K562 (cell line): ENCODE data around the gene MAST4. TPM values are rescaled to one million over a fixed set of nuclear protein-coding genes. Genes with fewer than 3 reads are reported as not detected.

ENCODE experiments used
- ATAC-seq: fragments of 200-7000 bp; cut with Tn5 transposase; 3 replicates; pipeline ENCODE4 v1.9.1; 2020; ENCODE audit warnings: moderate library complexity
- BruUV-seq: library from RNA; stranded (reverse); fragments of 400-500 nt; replicated peaks from 2 replicates; lab custom pipeline; 2021; lab: Mats Ljungman, UMichigan
- CTCF ChIA-PET: fragments of 300-600 bp; formaldehyde crosslinking; extraction: SDS; loops from one replicate; lab custom pipeline; 2021; ENCODE audit warnings: low intra/inter-chr PET ratio; lab: Yijun Ruan, JAX
- POLR2A ChIA-PET: fragments of 300-600, 350-650 bp; sonication (Branson Sonifier 250); formaldehyde crosslinking; extraction: SDS; loops from one replicate; lab custom pipeline; 2021; ENCODE audit warnings: antibody characterized with exemption, inconsistent platforms; lab: Yijun Ruan, JAX
- DNase-seq, 4 experiments: peaks; one replicate each; pipeline versions ENCODE4 v3.0.0 to v3.0.0-alpha.2; 2011 to 2018; ENCODE audit warnings: low spot score in 3 of 4, mixed read lengths in 3 of 4; ENCODE audit errors: extremely low read depth in 1 of 4
- FAIRE-seq: peaks from 2 replicates; lab custom pipeline; 2011; peaks lifted over from hg19 to GRCh38; lab: Jason Lieb, UNC
- H2AFZ ChIP-seq: 2 replicates; pipeline ENCODE4 v1.6.0; 2011; ENCODE audit warnings: low read depth, low read length, control low read depth, inconsistent platforms
- H3K27ac ChIP-seq: fragments of 200-600 bp; 3 replicates; pipeline ENCODE4 v1.8.0; 2011; ENCODE audit warnings: low read depth, mild to moderate bottlenecking, control low read depth, inconsistent platforms, low read length, moderate library complexity, mixed read lengths; ENCODE audit errors: extremely low read depth
- H3K27me3 ChIP-seq, 2 experiments: fragments of 300-600 bp in 1 of 2; 2 replicates in 1 of 2; 3 replicates in 1 of 2; pipeline versions ENCODE4 v1.6.0 to v1.8.0; 2011; ENCODE audit warnings: inconsistent platforms in 2 of 2, low read length in 2 of 2, mild to moderate bottlenecking in 1 of 2, mixed read lengths in 1 of 2, moderate library complexity in 1 of 2; ENCODE audit not compliant: control insufficient read depth in 2 of 2, insufficient read depth in 2 of 2
- H3K36me3 ChIP-seq: fragments of 300-600 bp; 3 replicates; pipeline ENCODE4 v1.8.0; 2011; ENCODE audit warnings: mild to moderate bottlenecking, low read length, inconsistent platforms; ENCODE audit not compliant: control insufficient read depth, insufficient read depth
- H3K4me1 ChIP-seq, 2 experiments: fragments of 200-600 bp in 1 of 2; replicated peaks in 1 of 2; 2 replicates in 1 of 2; 3 replicates in 1 of 2; pipeline versions ENCODE4 v1.5.1 to v1.8.0; 2011; ENCODE audit warnings: inconsistent platforms in 2 of 2, low read length in 2 of 2, mild to moderate bottlenecking in 1 of 2, mixed read lengths in 1 of 2, moderate library complexity in 1 of 2; ENCODE audit not compliant: control insufficient read depth in 2 of 2, insufficient read depth in 2 of 2
- H3K4me2 ChIP-seq: 2 replicates; pipeline ENCODE4 v1.6.1; 2011; ENCODE audit warnings: low read length, control low read depth, inconsistent platforms, mixed read lengths; ENCODE audit not compliant: insufficient read depth
- H3K4me3 ChIP-seq: fragments of 200-600 bp; sonication (generic), shearing (Covaris generic); 2 replicates; pipeline ENCODE4 v1.5.1; 2016; ENCODE audit warnings: control low read depth, inconsistent platforms
- H3K79me2 ChIP-seq: fragments of 200-600 bp; 3 replicates; pipeline ENCODE4 v1.8.0; 2011; ENCODE audit warnings: low read length, inconsistent platforms; ENCODE audit not compliant: control insufficient read depth, insufficient read depth
- H3K9ac ChIP-seq, 2 experiments: 2 replicates each; pipeline versions ENCODE4 v1.6.0 to v1.6.1; 2011; ENCODE audit warnings: low read depth in 2 of 2, low read length in 2 of 2, control low read depth in 1 of 2, inconsistent platforms in 1 of 2, mild to moderate bottlenecking in 1 of 2, mixed read lengths in 1 of 2; ENCODE audit not compliant: insufficient read depth in 1 of 2
- H3K9me1 ChIP-seq: one replicate; pipeline ENCODE4 v1.6.0; 2011; ENCODE audit warnings: inconsistent platforms, mild to moderate bottlenecking, low read length, moderate library complexity; ENCODE audit not compliant: control insufficient read depth, insufficient read depth
- H3K9me3 ChIP-seq: replicated peaks from 2 replicates; pipeline ENCODE4 v1.5.1; 2011; ENCODE audit warnings: low read depth, low read length, inconsistent platforms; ENCODE audit not compliant: control insufficient read depth, insufficient read depth
- H4K20me1 ChIP-seq: replicated peaks from 2 replicates; pipeline ENCODE4 v1.6.1; 2011; ENCODE audit warnings: low read length, inconsistent platforms, mixed read lengths; ENCODE audit not compliant: control insufficient read depth, insufficient read depth
- AFF1 ChIP-seq, 2 experiments: fragments of 450-650 bp; IDR thresholded peaks; 2 replicates each; pipeline ENCODE4 v1.6.1; 2018; ENCODE audit warnings: mild to moderate bottlenecking in 2 of 2, low read depth in 1 of 2; ENCODE audit not compliant: partially characterized antibody in 2 of 2
- AFF4 ChIP-seq: sonication (generic); formaldehyde crosslinking; IDR thresholded peaks from 2 replicates; pipeline ENCODE4 v1.8.0; 2023; ENCODE audit warnings: mild to moderate bottlenecking, missing genetic modification reagents
- BCOR ChIP-seq: fragments of 450-650 bp; IDR thresholded peaks from 2 replicates; pipeline ENCODE4 v1.6.1; 2016
- DMBX1 ChIP-seq: fragments of 250-450 bp; sonication (Bioruptor Pico); IDR thresholded peaks from 2 replicates; pipeline ENCODE4 v1.8.0; 2022; ENCODE audit warnings: inconsistent platforms, mild to moderate bottlenecking, moderate library complexity, borderline replicate concordance
- E4F1 ChIP-seq: fragments of 250-450 bp; sonication (Bioruptor Pico); IDR thresholded peaks from 2 replicates; pipeline ENCODE4 v1.5.0; 2021; ENCODE audit warnings: mild to moderate bottlenecking, borderline replicate concordance
- NR2C2 ChIP-seq, 2 experiments: fragments of 200-800 bp in 1 of 2; sonication (Bioruptor generic) in 1 of 2; sonication (generic) in 1 of 2; formaldehyde crosslinking in 1 of 2; IDR thresholded peaks; 2 replicates each; pipeline versions ENCODE4 v1.6.1 to v1.8.0; 2016 to 2022; ENCODE audit warnings: mild to moderate bottlenecking in 1 of 2, missing compliant biosample characterization in 1 of 2, missing genetic modification characterization in 1 of 2, missing genetic modification reagents in 1 of 2
- ZNF23 ChIP-seq: fragments of 250-450 bp; sonication (Bioruptor Pico); IDR thresholded peaks from 2 replicates; pipeline ENCODE4 v1.4.0; 2020; ENCODE audit warnings: mild to moderate bottlenecking
- ZNF655 ChIP-seq: fragments of 250-450 bp; sonication (Bioruptor Pico); IDR thresholded peaks from 2 replicates; pipeline ENCODE4 v1.5.0; 2021
- WGBS: fragments of 100-300 bp; shearing (Covaris generic); methylation state at CpG from one replicate; pipeline ENCODE4 v1.1.6; 2016; ENCODE audit warnings: low coverage, mixed read lengths; ENCODE audit not compliant: insufficient coverage; ENCODE audit errors: missing lambda C conversion rate; 5-methylcytosine and 5-hydroxymethylcytosine counted together
- in situ Hi-C: fragments of 300-500 bp; cut with MboI; formaldehyde crosslinking; loops from 4 replicates; pipeline ENCODE4 v1.15.0; 2018; ENCODE audit warnings: inconsistent platforms, mixed read lengths
- intact Hi-C: fragments of 100-400 bp; cut with micrococcal nuclease; formaldehyde crosslinking; loops from 2 replicates; pipeline ENCODE4 v1.14.2; 2022
- polyA plus RNA-seq, 8 experiments: library from polyadenylated mRNA; depleted of rRNA in 4 of 8; stranded (reverse) in 5 of 8; unstranded in 3 of 8; fragments of >200 nt; fragmentation: Nextera tagmentation in 2 of 8; fragmentation: Illumina TruSeq in 1 of 8; extraction: Ambion mirVana in 2 of 8; extraction: Trizol in 1 of 8; gene quantifications; 2 replicates each; pipeline versions ENCODE4 v1.2.1 to v1.2.3, GENCODE V29; 2011 to 2014; ENCODE audit warnings: inconsistent platforms in 1 of 8, missing spikeins in 1 of 8
- total RNA-seq, 7 experiments: library from RNA; depleted of rRNA in 6 of 7; stranded (reverse); fragments of >200 nt in 6 of 7; fragmentation: Illumina TruSeq in 2 of 7; extraction: Trizol in 2 of 7; gene quantifications; 2 replicates each; pipeline versions ENCODE4 v1.2.1 to v1.2.3, GENCODE V29; 2011 to 2021; ENCODE audit warnings: low replicate concordance in 1 of 7

MAST4 gene
- total and polyA plus RNA-seq, 9 of the 15 experiments (the other 6 are each of a cell fraction or from before 2014, with no cell fraction given): 0.88 to 10.1 (median 5.2) TPM

GRCh38 chr5:66645039-66645438, 48.8 kb downstream of the MAST4 start (continued):
- no peak for TF ChIP-seq E4F1 (CRISPR knock-in tag)

GRCh38 chr5:66646570-66646969, 50.4 kb downstream of the MAST4 start:
- ATAC-seq (no peak), DNase-seq (no peak), FAIRE-seq (no peak)
- H3K9me3 ChIP-seq: no peaks in the 10 kb centered on the region
- H3K4me3 ChIP-seq: no peak overlapping the region
- in situ Hi-C loops: no loop called here
- CTCF ChIA-PET: no interaction called here
- POLR2A ChIA-PET: no interaction called here
- no TSS peak for BruUV-seq
- no peak overlapping the region for H3K4me2 ChIP-seq
- H3K9me1 ChIP-seq: no peaks in the 10 kb centered on the region
- H4K20me1 ChIP-seq: no peaks in the 10 kb centered on the region
- no peak overlapping the region for H3K27ac ChIP-seq
- H3K4me1 ChIP-seq: no peaks in the 10 kb centered on the region
- WGBS: 6% methylated on average over 2 of the region's 2 CpGs
- H3K9ac ChIP-seq: no peak overlapping the region
- intact Hi-C loops: no loop called here
- H3K79me2 ChIP-seq: no peaks in the 10 kb centered on the region
- H3K27me3 ChIP-seq: no peaks in the 10 kb centered on the region
- no peaks in the 10 kb centered on the region for H3K36me3 ChIP-seq
- no peak overlapping the region for H2AFZ ChIP-seq
- TF ChIP-seq ZNF23 (CRISPR knock-in tag): no peak
- TF ChIP-seq ZNF655: no peak
- no peak for TF ChIP-seq AFF4 (CRISPR knock-in tag)
- no peak for TF ChIP-seq AFF1 (IDR thresholded peaks at IDR 0.05; ENCODE audit: low read depth in 1 of 2, partially characterized antibody in 2 of 2)
- no peak for TF ChIP-seq DMBX1 (CRISPR knock-in tag)
- no peak for TF ChIP-seq NR2C2 (CRISPR knock-in tag; IDR thresholded peaks at IDR 0.05)
- TF ChIP-seq NR2C2 (tag; IDR thresholded peaks at IDR 0.05): no peak
- no peak for TF ChIP-seq BCOR
